Measurements from ENCODE around the gene PLCL1. TPM values are rescaled to one million over a fixed set of nuclear protein-coding genes. Genes with fewer than 3 reads are reported as not detected.

The PLCL1 gene
- polyA plus RNA-seq, 1 of the 3 experiments (the other 2 are of a cell fraction) = 7.7 TPM

DNA sequence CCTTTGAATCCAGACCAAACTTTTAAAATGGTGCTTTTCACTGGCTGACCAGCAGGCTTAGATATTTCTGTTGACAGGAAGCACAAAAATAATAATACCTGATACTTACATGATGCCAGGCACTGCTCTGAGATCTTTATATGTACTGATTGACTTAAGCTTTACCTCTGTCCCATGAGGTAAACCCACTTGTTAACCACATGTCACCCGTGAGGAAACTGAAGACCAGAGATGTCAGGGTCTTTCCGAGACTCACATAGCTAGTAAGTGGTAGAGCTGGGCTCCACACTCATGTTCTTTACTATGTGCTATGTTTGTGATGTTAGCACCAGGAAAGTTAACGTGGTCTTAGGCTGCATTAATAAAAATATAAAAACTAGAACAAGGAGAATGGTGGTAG is 297.7 kb downstream of the PLCL1 start:
- H3K9me2 ChIP-seq = no peaks in the 10 kb centered on the region
- peaks cover 5% of the 10 kb centered on the region for H3F3A ChIP-seq (replicated peaks; ENCODE audit: insufficient read depth)
- no peaks in the 10 kb centered on the region for H4K20me1 ChIP-seq (ENCODE audit: insufficient read depth)
- H2AFZ ChIP-seq (ENCODE audit: low read depth) = no peak overlapping the region
- no peak for DNase-seq
- WGBS (ENCODE audit: low lambda C conversion rate) = 89% methylated on average over 3 of the region's 3 CpGs
- CTCF ChIA-PET = interaction anchor here (0.6 kb wide), 1 partner anchor 324 kb away, joined by 5 read pairs; no protein-coding TSS in a partner anchor
- POLR2A ChIA-PET = no interaction called here
- no peaks in the 10 kb centered on the region for H3K27me3 ChIP-seq (ENCODE audit: insufficient read depth)
- H3K4me1 ChIP-seq (ENCODE audit: control insufficient read depth in 1 of 2, insufficient read depth in 2 of 2, low read depth in 1 of 2, low read length in 1 of 2) = peaks cover 3 to 5% of the 10 kb centered on the region in 2 experiments; a peak in 3 of 4 replicates
- H3K9ac ChIP-seq = no peak overlapping the region
- H3K9me3 ChIP-seq = no peaks in the 10 kb centered on the region; the same call in 1 of the 2 replicates
- peaks cover 0 to 45% of the 10 kb centered on the region in 2 experiments for H3K36me3 ChIP-seq (replicated peaks in 1 of 2; ENCODE audit: control insufficient read depth in 1 of 2, insufficient read depth in 2 of 2, low read length in 1 of 2)
- H3K4me3 ChIP-seq (ENCODE audit: low read depth in 2 of 2, low read length in 1 of 2) = no peak overlapping the region
- H3K79me2 ChIP-seq (ENCODE audit: insufficient read depth) = no peaks in the 10 kb centered on the region
- TF ChIP-seq FOXM1 (IDR thresholded peaks at IDR 0.05; ENCODE audit: low read depth) = no peak
- TF ChIP-seq TAF1 (IDR thresholded peaks at IDR 0.05; ENCODE audit: borderline replicate concordance, low read depth, low read length) = no peak
- no peak for TF ChIP-seq EP300 (IDR thresholded peaks at IDR 0.05; ENCODE audit: borderline replicate concordance in 1 of 2, low read depth in 1 of 2, low read length in 1 of 2)
- no peak for TF ChIP-seq JUND (IDR thresholded peaks at IDR 0.05)
- TF ChIP-seq, protein P1, sequence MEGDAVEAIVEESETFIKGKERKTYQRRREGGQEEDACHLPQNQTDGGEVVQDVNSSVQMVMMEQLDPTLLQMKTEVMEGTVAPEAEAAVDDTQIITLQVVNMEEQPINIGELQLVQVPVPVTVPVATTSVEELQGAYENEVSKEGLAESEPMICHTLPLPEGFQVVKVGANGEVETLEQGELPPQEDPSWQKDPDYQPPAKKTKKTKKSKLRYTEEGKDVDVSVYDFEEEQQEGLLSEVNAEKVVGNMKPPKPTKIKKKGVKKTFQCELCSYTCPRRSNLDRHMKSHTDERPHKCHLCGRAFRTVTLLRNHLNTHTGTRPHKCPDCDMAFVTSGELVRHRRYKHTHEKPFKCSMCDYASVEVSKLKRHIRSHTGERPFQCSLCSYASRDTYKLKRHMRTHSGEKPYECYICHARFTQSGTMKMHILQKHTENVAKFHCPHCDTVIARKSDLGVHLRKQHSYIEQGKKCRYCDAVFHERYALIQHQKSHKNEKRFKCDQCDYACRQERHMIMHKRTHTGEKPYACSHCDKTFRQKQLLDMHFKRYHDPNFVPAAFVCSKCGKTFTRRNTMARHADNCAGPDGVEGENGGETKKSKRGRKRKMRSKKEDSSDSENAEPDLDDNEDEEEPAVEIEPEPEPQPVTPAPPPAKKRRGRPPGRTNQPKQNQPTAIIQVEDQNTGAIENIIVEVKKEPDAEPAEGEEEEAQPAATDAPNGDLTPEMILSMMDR (IDR thresholded peaks at IDR 0.05) = no peak
- TF ChIP-seq, protein P2, sequence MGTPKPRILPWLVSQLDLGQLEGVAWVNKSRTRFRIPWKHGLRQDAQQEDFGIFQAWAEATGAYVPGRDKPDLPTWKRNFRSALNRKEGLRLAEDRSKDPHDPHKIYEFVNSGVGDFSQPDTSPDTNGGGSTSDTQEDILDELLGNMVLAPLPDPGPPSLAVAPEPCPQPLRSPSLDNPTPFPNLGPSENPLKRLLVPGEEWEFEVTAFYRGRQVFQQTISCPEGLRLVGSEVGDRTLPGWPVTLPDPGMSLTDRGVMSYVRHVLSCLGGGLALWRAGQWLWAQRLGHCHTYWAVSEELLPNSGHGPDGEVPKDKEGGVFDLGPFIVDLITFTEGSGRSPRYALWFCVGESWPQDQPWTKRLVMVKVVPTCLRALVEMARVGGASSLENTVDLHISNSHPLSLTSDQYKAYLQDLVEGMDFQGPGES (IDR thresholded peaks at IDR 0.05; ENCODE audit: low read depth, low read length) = no peak
- TF ChIP-seq RFX5 (IDR thresholded peaks at IDR 0.05; ENCODE audit: low read length) = no peak
- TF ChIP-seq SIN3A (IDR thresholded peaks at IDR 0.05; ENCODE audit: borderline replicate concordance, low read depth, low read length) = no peak
- TF ChIP-seq MEF2A (IDR thresholded peaks at IDR 0.05; ENCODE audit: borderline replicate concordance, low read depth) = no peak
- TF ChIP-seq MXI1 (IDR thresholded peaks at IDR 0.05; ENCODE audit: low read depth, low read length) = no peak
- no peak for TF ChIP-seq ELF1 (IDR thresholded peaks at IDR 0.05)
- TF ChIP-seq NFIC (IDR thresholded peaks at IDR 0.05; ENCODE audit: borderline replicate concordance) = no peak
- TF ChIP-seq YY1 (IDR thresholded peaks at IDR 0.05; ENCODE audit: low read depth) = no peak
- no peak for TF ChIP-seq TEAD4 (IDR thresholded peaks at IDR 0.05; ENCODE audit: borderline replicate concordance, insufficient read depth)
- no peak for TF ChIP-seq TCF12 (IDR thresholded peaks at IDR 0.05)
- TF ChIP-seq GABPA (IDR thresholded peaks at IDR 0.05; ENCODE audit: low read depth) = no peak
- TF ChIP-seq, protein P3, sequence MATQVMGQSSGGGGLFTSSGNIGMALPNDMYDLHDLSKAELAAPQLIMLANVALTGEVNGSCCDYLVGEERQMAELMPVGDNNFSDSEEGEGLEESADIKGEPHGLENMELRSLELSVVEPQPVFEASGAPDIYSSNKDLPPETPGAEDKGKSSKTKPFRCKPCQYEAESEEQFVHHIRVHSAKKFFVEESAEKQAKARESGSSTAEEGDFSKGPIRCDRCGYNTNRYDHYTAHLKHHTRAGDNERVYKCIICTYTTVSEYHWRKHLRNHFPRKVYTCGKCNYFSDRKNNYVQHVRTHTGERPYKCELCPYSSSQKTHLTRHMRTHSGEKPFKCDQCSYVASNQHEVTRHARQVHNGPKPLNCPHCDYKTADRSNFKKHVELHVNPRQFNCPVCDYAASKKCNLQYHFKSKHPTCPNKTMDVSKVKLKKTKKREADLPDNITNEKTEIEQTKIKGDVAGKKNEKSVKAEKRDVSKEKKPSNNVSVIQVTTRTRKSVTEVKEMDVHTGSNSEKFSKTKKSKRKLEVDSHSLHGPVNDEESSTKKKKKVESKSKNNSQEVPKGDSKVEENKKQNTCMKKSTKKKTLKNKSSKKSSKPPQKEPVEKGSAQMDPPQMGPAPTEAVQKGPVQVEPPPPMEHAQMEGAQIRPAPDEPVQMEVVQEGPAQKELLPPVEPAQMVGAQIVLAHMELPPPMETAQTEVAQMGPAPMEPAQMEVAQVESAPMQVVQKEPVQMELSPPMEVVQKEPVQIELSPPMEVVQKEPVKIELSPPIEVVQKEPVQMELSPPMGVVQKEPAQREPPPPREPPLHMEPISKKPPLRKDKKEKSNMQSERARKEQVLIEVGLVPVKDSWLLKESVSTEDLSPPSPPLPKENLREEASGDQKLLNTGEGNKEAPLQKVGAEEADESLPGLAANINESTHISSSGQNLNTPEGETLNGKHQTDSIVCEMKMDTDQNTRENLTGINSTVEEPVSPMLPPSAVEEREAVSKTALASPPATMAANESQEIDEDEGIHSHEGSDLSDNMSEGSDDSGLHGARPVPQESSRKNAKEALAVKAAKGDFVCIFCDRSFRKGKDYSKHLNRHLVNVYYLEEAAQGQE (IDR thresholded peaks at IDR 0.05; ENCODE audit: low read depth, low read length) = no peak
- TF ChIP-seq FOSL2 (IDR thresholded peaks at IDR 0.05; ENCODE audit: borderline replicate concordance, low read depth) = no peak
- no peak overlapping the region for H3K4me2 ChIP-seq
- H3K27ac ChIP-seq (ENCODE audit: low read depth in 2 of 2, low read length in 1 of 2) = no peak overlapping the region

Measured in SK-N-SH (cell line).